Thyroid gland (tissue), 4 donors: Measurements from ENCODE around the gene ZDHHC22.

ENCODE experiments used
- POLR2A ChIP-seq, 2 donors: fragments of 450-650 bp; IDR thresholded peaks; one replicate each; pipeline ENCODE4 v1.6.1; 2017; ENCODE audit warnings: antibody characterized with exemption in 2 of 2, mild to moderate bottlenecking in 2 of 2, moderate library complexity in 1 of 2
- TF ChIP-seq, protein P1 (sequence below), 6 experiments: fragments of 200-600 bp in 3 of 6; fragments of 450-650 bp in 3 of 6; sonication (generic) in 3 of 6; IDR thresholded peaks; one replicate each; pipeline ENCODE4 v1.5.1; 2016 to 2019; ENCODE audit warnings: antibody characterized with exemption in 6 of 6, mild to moderate bottlenecking in 2 of 6, inconsistent platforms in 1 of 6, moderate library complexity in 1 of 6

DNA sequence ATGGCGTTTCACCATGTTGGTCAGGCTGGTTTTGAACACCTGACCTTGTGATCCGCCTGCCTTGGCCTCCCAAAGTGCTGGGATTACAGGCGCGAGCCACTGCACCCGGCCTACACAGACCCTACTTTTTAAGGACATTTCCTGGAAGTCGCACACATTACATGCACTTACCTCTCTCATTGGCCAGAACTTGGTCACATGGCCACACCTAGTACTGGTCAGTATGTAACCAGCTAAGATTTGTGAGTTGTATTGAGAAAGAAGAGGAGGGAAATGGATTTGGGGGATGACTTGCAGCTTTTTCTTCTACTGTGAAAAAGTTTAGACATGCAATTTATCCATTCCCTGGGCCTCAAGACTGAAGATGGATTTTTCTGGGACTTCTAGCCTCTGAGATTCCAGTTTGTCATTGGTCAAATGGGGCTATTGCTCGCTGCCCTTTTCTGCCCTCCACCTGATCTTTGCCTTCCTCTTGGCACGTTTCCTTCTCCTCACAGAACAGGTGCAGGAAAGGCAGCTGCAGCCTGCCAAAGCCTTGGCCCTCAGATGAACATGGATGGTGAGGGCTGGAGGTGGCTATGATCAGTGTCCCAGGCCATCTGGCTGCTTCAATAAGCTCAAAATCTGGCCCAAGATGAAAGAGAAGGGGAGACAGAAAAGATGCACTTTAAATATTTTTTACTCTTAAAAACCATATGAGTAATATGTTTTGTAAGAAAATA lies 7.1 kb upstream of the ZDHHC22 start:
- TF ChIP-seq, protein P1, sequence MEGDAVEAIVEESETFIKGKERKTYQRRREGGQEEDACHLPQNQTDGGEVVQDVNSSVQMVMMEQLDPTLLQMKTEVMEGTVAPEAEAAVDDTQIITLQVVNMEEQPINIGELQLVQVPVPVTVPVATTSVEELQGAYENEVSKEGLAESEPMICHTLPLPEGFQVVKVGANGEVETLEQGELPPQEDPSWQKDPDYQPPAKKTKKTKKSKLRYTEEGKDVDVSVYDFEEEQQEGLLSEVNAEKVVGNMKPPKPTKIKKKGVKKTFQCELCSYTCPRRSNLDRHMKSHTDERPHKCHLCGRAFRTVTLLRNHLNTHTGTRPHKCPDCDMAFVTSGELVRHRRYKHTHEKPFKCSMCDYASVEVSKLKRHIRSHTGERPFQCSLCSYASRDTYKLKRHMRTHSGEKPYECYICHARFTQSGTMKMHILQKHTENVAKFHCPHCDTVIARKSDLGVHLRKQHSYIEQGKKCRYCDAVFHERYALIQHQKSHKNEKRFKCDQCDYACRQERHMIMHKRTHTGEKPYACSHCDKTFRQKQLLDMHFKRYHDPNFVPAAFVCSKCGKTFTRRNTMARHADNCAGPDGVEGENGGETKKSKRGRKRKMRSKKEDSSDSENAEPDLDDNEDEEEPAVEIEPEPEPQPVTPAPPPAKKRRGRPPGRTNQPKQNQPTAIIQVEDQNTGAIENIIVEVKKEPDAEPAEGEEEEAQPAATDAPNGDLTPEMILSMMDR (IDR thresholded peaks at IDR 0.05): no peak
- TF ChIP-seq POLR2A (IDR thresholded peaks at IDR 0.05): no peak
